NCI-H526 (cell line): Measurements from ENCODE around the gene SNX7.
A peak's percentile ranks its signal among the peaks of the same experiment; 100 is the strongest.

Source experiments
- DNase-seq, 2 experiments: peaks; one replicate each; lab custom pipeline; 2025; lab: John Stamatoyannopoulos, UW

Gene SNX7

GRCh38 chr1:98661544-98662355 lies at the start of gene SNX7:
Gene SNX7 (plus strand): TSS chr1:98661721. CDS start chr1:98661732, 11 bp downstream.
- peak; percentile 34 to 90 for DNase-seq

- no peak for DNase-seq
These were observed 24.2 kb upstream of the SNX7 start for GRCh38 chr1:98637316-98637715.

- no peak for DNase-seq
These were observed 23.3 kb upstream of the SNX7 start for GRCh38 chr1:98638185-98638584.

- no peak for DNase-seq
These were observed 17.0 kb upstream of the SNX7 start for GRCh38 chr1:98644510-98644909.

- no peak for DNase-seq
These were observed 10.3 kb upstream of the SNX7 start for GRCh38 chr1:98651116-98651632.

GRCh38 chr1:98653123-98653522 lies 8.4 kb upstream of the SNX7 start:
- DNase-seq = no peak

GRCh38 chr1:98659879-98660278 lies 1.6 kb upstream of the SNX7 start:
- DNase-seq = no peak

- peak in 1 of 2 experiments; percentile 51 for DNase-seq
These were observed 479 bp upstream of the SNX7 start for GRCh38 chr1:98660940-98661543.

- DNase-seq = no peak
These were observed 792 bp downstream of the SNX7 start for GRCh38 chr1:98662356-98662670.

GRCh38 chr1:98668733-98669132 lies 7.2 kb downstream of the SNX7 start:
- DNase-seq = no peak

- DNase-seq = no peak
These were observed 8.1 kb downstream of the SNX7 start for GRCh38 chr1:98669355-98670296.

- no peak for DNase-seq
These were observed 10.7 kb downstream of the SNX7 start for GRCh38 chr1:98672189-98672588.

GRCh38 chr1:98674075-98674781 lies 12.7 kb downstream of the SNX7 start:
- DNase-seq = no peak

GRCh38 chr1:98675282-98675681 lies 13.8 kb downstream of the SNX7 start:
- no peak for DNase-seq

GRCh38 chr1:98677288-98677687 lies 15.8 kb downstream of the SNX7 start:
- DNase-seq = no peak

GRCh38 chr1:98681812-98682211 lies 20.3 kb downstream of the SNX7 start:
- DNase-seq = no peak

GRCh38 chr1:98688110-98688739 lies 26.7 kb downstream of the SNX7 start:
- DNase-seq = no peak

- no peak for DNase-seq
These were observed 29.1 kb downstream of the SNX7 start for GRCh38 chr1:98690576-98690975.

GRCh38 chr1:98692482-98692881 lies 31.0 kb downstream of the SNX7 start:
- no peak for DNase-seq

- peak; percentile 65 to 82 for DNase-seq
These were observed 31.9 kb downstream of the SNX7 start for GRCh38 chr1:98693385-98693784.

- no peak for DNase-seq
These were observed 34.6 kb downstream of the SNX7 start for GRCh38 chr1:98696077-98696476.
